GM12878 (cell line): ENCODE data around the gene LSM14A. TPM values are rescaled to one million over a fixed set of nuclear protein-coding genes. Genes with fewer than 3 reads are reported as not detected.

Experiments
- ATAC-seq: fragments of 200-7000 bp; cut with Tn5 transposase; 3 replicates; pipeline ENCODE4 v1.9.1; 2020; ENCODE audit warnings: mild to moderate bottlenecking, moderate library complexity
- BruUV-seq: library from RNA; stranded (reverse); fragments of 400-500 nt; replicated peaks from 2 replicates; lab custom pipeline; 2021; lab: Mats Ljungman, UMichigan
- CTCF ChIA-PET: fragments of 300-600 bp; sonication (Branson Sonifier 250); formaldehyde crosslinking; extraction: SDS; loops from one replicate; lab custom pipeline; 2021; ENCODE audit warnings: inconsistent platforms; lab: Yijun Ruan, JAX
- POLR2A ChIA-PET: fragments of 350-600 bp; formaldehyde crosslinking; extraction: SDS; loops from one replicate; lab custom pipeline; 2021; ENCODE audit warnings: inconsistent platforms; lab: Charles Lee
- RAD21 ChIA-PET: fragments of 300-600 bp; sonication (Branson Sonifier 250); formaldehyde crosslinking; loops from one replicate; lab custom pipeline; 2023; ENCODE audit warnings: antibody characterized with exemption; ENCODE audit not compliant: unreplicated experiment; lab: Charles Lee
- SMC1A ChIA-PET: fragments of 300-600 bp; sonication (Branson Sonifier 250); formaldehyde crosslinking; loops from one replicate; lab custom pipeline; 2023; ENCODE audit not compliant: unreplicated experiment, uncharacterized antibody; lab: Charles Lee
- DNase-seq: peaks from one replicate; pipeline ENCODE4 v3.0.0-alpha.2; 2011; ENCODE audit warnings: low read depth, low spot score
- FAIRE-seq: peaks from 3 replicates; lab custom pipeline; 2011; peaks lifted over from hg19 to GRCh38; lab: Jason Lieb, UNC
- H2AFZ ChIP-seq: 2 replicates; pipeline ENCODE4 v1.6.0; 2011; ENCODE audit warnings: low read depth, low read length, control low read depth; ENCODE audit not compliant: control insufficient read depth
- H3K27ac ChIP-seq: 2 replicates; pipeline ENCODE4 v1.5.1; 2011; ENCODE audit warnings: control low read depth; ENCODE audit not compliant: control insufficient read depth, insufficient read depth
- H3K27me3 ChIP-seq, 2 experiments: replicated peaks in 1 of 2; 2 replicates each; pipeline versions ENCODE4 v1.6.0 to v1.6.1; 2011; ENCODE audit warnings: low read length in 1 of 2; ENCODE audit not compliant: control insufficient read depth in 2 of 2, insufficient read depth in 2 of 2
- H3K36me3 ChIP-seq, 2 experiments: 2 replicates each; pipeline ENCODE4 v1.5.1; 2011; ENCODE audit warnings: low read length in 1 of 2; ENCODE audit not compliant: control insufficient read depth in 2 of 2, insufficient read depth in 2 of 2
- H3K4me1 ChIP-seq: 2 replicates; pipeline ENCODE4 v1.6.1; 2011; ENCODE audit warnings: mild to moderate bottlenecking, low read length, moderate library complexity, mixed read lengths; ENCODE audit not compliant: control insufficient read depth, insufficient read depth
- H3K4me2 ChIP-seq: 2 replicates; pipeline ENCODE4 v1.6.0; 2011; ENCODE audit warnings: control low read depth; ENCODE audit not compliant: control insufficient read depth, insufficient read depth
- H3K4me3 ChIP-seq: fragments of 200-600 bp; sonication (generic); 2 replicates; pipeline ENCODE4 v1.5.1; 2016
- H3K79me2 ChIP-seq: 2 replicates; pipeline ENCODE4 v1.6.0; 2011; ENCODE audit warnings: low read length; ENCODE audit not compliant: control insufficient read depth, insufficient read depth
- H3K9ac ChIP-seq: 2 replicates; pipeline ENCODE4 v1.8.0; 2011; ENCODE audit warnings: low read length, control low read depth, mixed read lengths; ENCODE audit not compliant: control insufficient read depth, insufficient read depth
- H3K9me3 ChIP-seq: replicated peaks from 3 replicates; pipeline ENCODE4 v1.5.1; 2011; ENCODE audit warnings: mild to moderate bottlenecking, low read length; ENCODE audit not compliant: control insufficient read depth, insufficient read depth
- H4K20me1 ChIP-seq: 2 replicates; pipeline ENCODE4 v1.6.0; 2011; ENCODE audit not compliant: control insufficient read depth, insufficient read depth
- ASH2L ChIP-seq: fragments of 300-600, 200-600 bp; sonication (generic); IDR thresholded peaks from 2 replicates; pipeline ENCODE4 v1.6.1; 2017; ENCODE audit warnings: low read depth, mild to moderate bottlenecking, borderline replicate concordance
- CBX5 ChIP-seq: sonication (generic); IDR thresholded peaks from 2 replicates; pipeline ENCODE4 v1.6.1; 2016; ENCODE audit warnings: low read depth, moderate library complexity, mild to moderate bottlenecking, inconsistent platforms
- CREM ChIP-seq: IDR thresholded peaks from 2 replicates; pipeline ENCODE4 v1.6.1; 2014; ENCODE audit warnings: antibody characterized with exemption, low read depth
- CTCF ChIP-seq, 3 experiments: IDR thresholded peaks in 2 of 3; conservative IDR thresholded peaks in 1 of 3; 2 replicates each; pipeline ENCODE4 v1.5.1; 2011; ENCODE audit warnings: low read depth in 3 of 3, low read length in 3 of 3, mild to moderate bottlenecking in 3 of 3, control low read depth in 2 of 3, moderate library complexity in 2 of 3, inconsistent platforms in 1 of 3, mixed read lengths in 1 of 3; ENCODE audit not compliant: control insufficient read depth in 2 of 3, insufficient read depth in 1 of 3; ENCODE audit errors: extremely low read depth in 1 of 3
- E2F8 ChIP-seq: fragments of 450-650 bp; IDR thresholded peaks from 2 replicates; pipeline ENCODE4 v1.6.1; 2018; ENCODE audit warnings: mild to moderate bottlenecking, low read depth, moderate library complexity; ENCODE audit not compliant: partially characterized antibody
- EP300 ChIP-seq, 2 experiments: fragments of 150-350 bp in 1 of 2; IDR thresholded peaks; 2 replicates each; pipeline ENCODE4 v1.6.1; 2011 to 2012; ENCODE audit warnings: low read depth in 2 of 2, low read length in 2 of 2, borderline replicate concordance in 1 of 2, improper control_type of control experiment in 1 of 2, inconsistent platforms in 1 of 2; ENCODE audit not compliant: control insufficient read depth in 1 of 2
- IRF5 ChIP-seq: fragments of 450-650 bp; IDR thresholded peaks from 2 replicates; pipeline ENCODE4 v1.6.1; 2017; ENCODE audit warnings: borderline replicate concordance
- MEF2B ChIP-seq: fragments of 450-650 bp; IDR thresholded peaks from 2 replicates; pipeline ENCODE4 v1.6.1; 2018; ENCODE audit warnings: mild to moderate bottlenecking, moderate library complexity; ENCODE audit not compliant: partially characterized antibody, poor library complexity, severe bottlenecking
- NFXL1 ChIP-seq: fragments of 450-650 bp; IDR thresholded peaks from 2 replicates; pipeline ENCODE4 v1.6.1; 2017; ENCODE audit warnings: antibody characterized with exemption, mild to moderate bottlenecking, borderline replicate concordance
- POU2F2 ChIP-seq: IDR thresholded peaks from 3 replicates; pipeline ENCODE4 v1.6.1; 2011; ENCODE audit warnings: low read depth, mild to moderate bottlenecking, low read length, borderline replicate concordance
- RAD21 ChIP-seq: IDR thresholded peaks from 2 replicates; pipeline ENCODE4 v1.6.1; 2011; ENCODE audit warnings: mild to moderate bottlenecking, low read depth, low read length, moderate library complexity; ENCODE audit not compliant: insufficient read depth
- RBBP5 ChIP-seq: fragments of 200-600 bp; sonication (generic); conservative IDR thresholded peaks from 2 replicates; pipeline ENCODE4 v1.6.1; 2016
- RCOR1 ChIP-seq: conservative IDR thresholded peaks from 2 replicates; pipeline ENCODE4 v1.6.1; 2012; ENCODE audit warnings: low read depth, low read length, improper control_type of control experiment
- SUPT20H ChIP-seq: IDR thresholded peaks from 2 replicates; pipeline ENCODE4 v1.6.1; 2011; ENCODE audit warnings: low read depth, mild to moderate bottlenecking, low read length, moderate library complexity, borderline replicate concordance; ENCODE audit not compliant: control insufficient read depth
- TCF7 ChIP-seq: IDR thresholded peaks from 2 replicates; pipeline ENCODE4 v1.6.1; 2014; ENCODE audit warnings: antibody characterized with exemption, borderline replicate concordance
- ZNF217 ChIP-seq: fragments of 450-650 bp; IDR thresholded peaks from 2 replicates; pipeline ENCODE4 v1.6.1; 2017; ENCODE audit warnings: antibody characterized with exemption, mild to moderate bottlenecking
- in situ Hi-C: fragments of 300-500 bp; cut with MboI; formaldehyde crosslinking; loops from 9 replicates; pipeline ENCODE4 v1.14.3; 2018; ENCODE audit warnings: mixed read lengths
- intact Hi-C: fragments of 100-400 bp; cut with micrococcal nuclease; formaldehyde crosslinking; loops from one replicate; pipeline ENCODE4 v1.14.2; 2022; ENCODE audit not compliant: unreplicated experiment
- polyA plus RNA-seq, 11 experiments: library from polyadenylated mRNA; depleted of rRNA in 4 of 11; unstranded in 6 of 11; stranded (reverse) in 5 of 11; fragments of >200 nt; fragmentation: Nextera tagmentation in 4 of 11; fragmentation: Illumina TruSeq in 1 of 11; extraction: Ambion mirVana in 4 of 11; extraction: Trizol in 1 of 11; gene quantifications; 1 replicate in 1 of 11; 2 replicates in 10 of 11; pipeline versions ENCODE4 v1.2.1 to v1.2.3, GENCODE V29; 2011 to 2016; ENCODE audit warnings: inconsistent platforms in 2 of 11, missing spikeins in 2 of 11, low read depth in 1 of 11
- total RNA-seq, 4 experiments: library from RNA; depleted of rRNA in 3 of 4; stranded (reverse); fragments of >200 nt in 3 of 4; fragmentation: Illumina TruSeq in 1 of 4; extraction: Trizol in 1 of 4; gene quantifications; 2 replicates each; pipeline versions ENCODE4 v1.2.1 to v1.2.3, GENCODE V29; 2013 to 2021

The LSM14A gene
- total and polyA plus RNA-seq, 10 of the 15 experiments (the other 5 are each of a cell fraction or from before 2014, with no cell fraction given): 21.9 to 193 (median 89.4) TPM

- Histone ChIP-seq H3K27ac (no peak overlapping the region), H2AFZ (no peak overlapping the region), H3K79me2 (peaks cover 97% of the 10 kb centered on the region), H3K36me3 (peaks cover 0 to 6% of the 10 kb centered on the region in 2 experiments; a peak in 3 of 4 replicates), H3K4me3 (no peak overlapping the region), H3K4me2 (no peak overlapping the region), H3K9me3 (no peaks in the 10 kb centered on the region), H3K27me3 (no peaks in the 10 kb centered on the region), H3K9ac (no peak overlapping the region), H3K4me1 (peaks cover 3% of the 10 kb centered on the region), H4K20me1 (0 out of 2 replicates have a peak, but pooled peaks cover 2% of the 10 kb centered on the region)
- DNase-seq: no peak
- TF ChIP-seq CBX5: no peak
- no peak for TF ChIP-seq NFXL1
- no peak for TF ChIP-seq TCF7
- TF ChIP-seq RAD21: no peak
- TF ChIP-seq CREM: no peak
- no peak for TF ChIP-seq SUPT20H
- TF ChIP-seq ZNF217: no peak
- no peak for TF ChIP-seq EP300 (IDR thresholded peaks at IDR 0.05; ENCODE audit: borderline replicate concordance in 1 of 2, control insufficient read depth in 1 of 2, low read depth in 2 of 2, low read length in 2 of 2)
- no peak for TF ChIP-seq E2F8
- TF ChIP-seq RCOR1: no peak
- TF ChIP-seq MEF2B: no peak
- no peak for TF ChIP-seq POU2F2
- no peak for TF ChIP-seq CTCF (IDR thresholded peaks at IDR 0.05 in 2 of 3, conservative IDR thresholded peaks at IDR 0.05 in 1 of 3; ENCODE audit: control insufficient read depth in 2 of 3, extremely low read depth in 1 of 3, insufficient read depth in 1 of 3, low read depth in 3 of 3, low read length in 3 of 3)
- no peak for TF ChIP-seq RBBP5
- TF ChIP-seq ASH2L: no peak
- TF ChIP-seq IRF5: no peak
- BruUV-seq: no TSS peak
- ChIA-PET SMC1A (no interaction called here), CTCF (interaction anchor here (1.2 kb wide), 1 partner anchor 40 kb away, joined by 3 read pairs; no protein-coding TSS in a partner anchor), POLR2A (interaction anchor here (0.6 kb wide), 1 partner anchor 1018 kb away, joined by 3 read pairs; no protein-coding TSS in a partner anchor), RAD21 (interaction anchor here (0.6 kb wide), 1 partner anchor 50 kb away, joined by 3 read pairs; no protein-coding TSS in a partner anchor)
- intact Hi-C loops (loop anchor here (10.0 kb wide), 1 partner anchor 243 kb away; the partner anchor contains the start of gene UBA2), in situ Hi-C loops (no loop called here)
- ATAC-seq: no peak
- no peak for FAIRE-seq
These were observed 9.8 kb downstream of the LSM14A start for GRCh38 chr19:34182125-34182524.
